NOMO-1 treated with DMSO at 0.1 percent for 48 hours (cell line): ENCODE results near the gene CDKN1A.

Experiments
- DNase-seq: peaks from one replicate; lab custom pipeline; 2025; ENCODE audit not compliant: unreplicated experiment; lab: John Stamatoyannopoulos, UW

CDKN1A gene

DNA sequence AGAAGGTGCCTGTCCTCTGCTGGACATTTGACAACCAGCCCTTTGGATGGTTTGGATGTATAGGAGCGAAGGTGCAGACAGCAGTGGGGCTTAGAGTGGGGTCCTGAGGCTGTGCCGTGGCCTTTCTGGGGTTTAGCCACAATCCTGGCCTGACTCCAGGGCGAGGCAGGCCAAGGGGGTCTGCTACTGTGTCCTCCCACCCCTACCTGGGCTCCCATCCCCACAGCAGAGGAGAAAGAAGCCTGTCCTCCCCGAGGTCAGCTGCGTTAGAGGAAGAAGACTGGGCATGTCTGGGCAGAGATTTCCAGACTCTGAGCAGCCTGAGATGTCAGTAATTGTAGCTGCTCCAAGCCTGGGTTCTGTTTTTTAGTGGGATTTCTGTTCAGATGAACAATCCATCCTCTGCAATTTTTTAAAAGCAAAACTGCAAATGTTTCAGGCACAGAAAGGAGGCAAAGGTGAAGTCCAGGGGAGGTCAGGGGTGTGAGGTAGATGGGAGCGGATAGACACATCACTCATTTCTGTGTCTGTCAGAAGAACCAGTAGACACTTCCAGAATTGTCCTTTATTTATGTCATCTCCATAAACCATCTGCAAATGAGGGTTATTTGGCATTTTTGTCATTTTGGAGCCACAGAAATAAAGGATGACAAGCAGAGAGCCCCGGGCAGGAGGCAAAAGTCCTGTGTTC lies 1.3 kb upstream of the CDKN1A start:
- no peak for DNase-seq

DNA sequence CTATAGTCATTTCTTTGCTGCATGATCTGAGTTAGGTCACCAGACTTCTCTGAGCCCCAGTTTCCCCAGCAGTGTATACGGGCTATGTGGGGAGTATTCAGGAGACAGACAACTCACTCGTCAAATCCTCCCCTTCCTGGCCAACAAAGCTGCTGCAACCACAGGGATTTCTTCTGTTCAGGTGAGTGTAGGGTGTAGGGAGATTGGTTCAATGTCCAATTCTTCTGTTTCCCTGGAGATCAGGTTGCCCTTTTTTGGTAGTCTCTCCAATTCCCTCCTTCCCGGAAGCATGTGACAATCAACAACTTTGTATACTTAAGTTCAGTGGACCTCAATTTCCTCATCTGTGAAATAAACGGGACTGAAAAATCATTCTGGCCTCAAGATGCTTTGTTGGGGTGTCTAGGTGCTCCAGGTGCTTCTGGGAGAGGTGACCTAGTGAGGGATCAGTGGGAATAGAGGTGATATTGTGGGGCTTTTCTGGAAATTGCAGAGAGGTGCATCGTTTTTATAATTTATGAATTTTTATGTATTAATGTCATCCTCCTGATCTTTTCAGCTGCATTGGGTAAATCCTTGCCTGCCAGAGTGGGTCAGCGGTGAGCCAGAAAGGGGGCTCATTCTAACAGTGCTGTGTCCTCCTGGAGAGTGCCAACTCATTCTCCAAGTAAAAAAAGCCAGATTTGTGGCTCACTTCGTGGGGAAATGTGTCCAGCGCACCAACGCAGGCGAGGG lies 594 bp upstream of the CDKN1A start:
- no peak for DNase-seq

DNA sequence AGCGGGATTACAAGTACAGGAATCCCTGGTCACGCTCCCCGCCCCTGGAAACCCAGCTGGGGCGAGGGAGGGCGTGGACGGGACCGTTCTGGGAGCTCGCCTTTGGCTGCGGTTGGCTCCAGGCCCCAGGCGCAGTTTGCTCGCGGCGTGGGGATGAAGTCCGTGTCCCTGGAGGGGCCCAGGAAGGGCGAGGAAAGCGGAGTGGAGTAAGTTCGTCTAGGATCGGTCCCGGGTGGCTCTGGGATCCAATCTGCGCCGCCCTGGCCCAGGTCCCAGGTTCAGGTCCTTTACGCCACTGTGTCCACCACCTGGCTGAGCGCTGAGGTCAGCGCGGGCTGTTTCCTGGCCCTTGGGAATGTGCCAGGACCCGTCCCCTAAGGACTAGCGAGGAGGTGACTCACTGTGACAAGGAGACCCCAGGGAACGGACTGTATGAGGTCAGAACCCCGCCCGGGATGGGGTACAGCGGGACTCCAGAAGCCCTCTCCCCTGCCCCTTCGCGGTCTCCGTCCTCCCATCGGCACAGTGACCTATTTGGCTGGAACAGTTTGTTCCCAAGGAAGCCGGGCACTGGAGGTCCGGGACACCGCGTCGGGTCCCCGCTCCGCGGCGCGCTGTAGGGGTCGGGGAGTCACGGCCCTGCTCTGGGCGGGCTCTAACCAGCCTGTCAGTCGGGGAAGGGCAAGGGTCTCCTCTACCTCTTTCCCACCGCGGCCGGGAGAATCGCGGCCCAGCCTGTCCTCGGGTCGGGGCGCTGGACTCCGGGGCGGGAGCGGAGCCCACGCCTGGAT lies 724 bp downstream of the CDKN1A start:
- DNase-seq: no peak

DNA sequence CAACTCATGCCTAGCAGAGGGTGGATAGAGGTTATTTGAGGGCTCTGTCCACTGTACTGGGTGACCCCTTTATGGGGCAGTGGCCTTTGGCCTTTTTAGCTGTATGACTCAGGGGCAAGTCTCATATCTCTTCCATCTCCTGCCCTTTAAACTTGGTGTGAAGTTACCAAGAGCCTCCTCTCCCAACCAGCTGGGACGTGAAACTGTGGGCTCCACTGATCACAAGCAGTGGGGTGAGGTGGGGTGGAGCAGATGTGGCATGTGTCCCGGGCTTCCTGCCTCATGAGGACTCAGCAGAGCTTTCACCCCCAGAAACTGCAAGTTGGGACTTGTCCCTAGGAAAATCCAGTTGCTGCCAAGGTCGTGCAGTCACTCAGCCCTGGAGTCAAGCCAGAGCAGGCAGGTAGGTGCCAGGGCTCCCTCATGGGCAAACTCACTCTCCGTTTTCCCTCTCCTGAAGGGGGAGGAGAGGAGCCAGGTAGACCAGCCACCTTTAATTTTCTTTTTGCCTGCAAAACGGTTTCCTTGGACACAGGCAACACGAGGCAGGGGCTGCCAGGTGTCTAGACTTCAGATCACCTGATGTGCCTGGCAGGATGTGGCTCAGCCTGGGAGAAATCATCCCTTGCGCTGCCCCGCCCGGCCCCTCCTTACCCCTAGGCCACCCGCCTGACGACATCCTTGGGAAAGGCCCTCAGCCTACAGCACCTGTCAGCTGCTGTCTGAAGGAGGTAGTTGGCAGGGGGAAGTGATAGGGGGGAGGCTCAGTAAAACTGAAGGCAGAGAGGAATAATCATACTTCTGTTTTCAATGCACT lies 4.0 kb downstream of the CDKN1A start:
- peak; percentile 68 for DNase-seq

DNA sequence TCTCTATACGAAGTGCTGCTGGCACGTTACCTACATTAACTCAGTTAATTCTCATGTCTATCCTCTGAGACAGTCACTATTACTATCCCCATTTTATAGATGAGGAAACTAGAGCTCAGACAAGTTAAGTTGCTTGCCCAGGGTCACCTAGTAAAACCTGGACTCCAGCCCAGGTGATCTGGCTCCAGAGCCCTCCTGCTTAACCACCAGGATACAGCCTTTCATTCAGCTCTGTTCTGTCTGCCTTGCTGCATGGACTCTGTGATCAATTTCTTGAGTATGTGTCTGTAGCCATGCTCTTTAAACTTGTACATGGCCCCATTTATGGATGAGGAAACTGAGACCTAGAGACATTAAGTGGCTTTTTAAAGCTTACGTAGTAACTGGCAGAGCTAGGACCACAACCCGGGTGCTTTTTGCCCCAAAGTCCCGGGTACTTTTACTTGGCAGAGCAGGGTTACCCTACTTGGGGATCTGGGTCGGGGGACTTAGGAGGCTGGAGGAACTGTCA lies 4.7 kb downstream of the CDKN1A start:
- no peak for DNase-seq

DNA sequence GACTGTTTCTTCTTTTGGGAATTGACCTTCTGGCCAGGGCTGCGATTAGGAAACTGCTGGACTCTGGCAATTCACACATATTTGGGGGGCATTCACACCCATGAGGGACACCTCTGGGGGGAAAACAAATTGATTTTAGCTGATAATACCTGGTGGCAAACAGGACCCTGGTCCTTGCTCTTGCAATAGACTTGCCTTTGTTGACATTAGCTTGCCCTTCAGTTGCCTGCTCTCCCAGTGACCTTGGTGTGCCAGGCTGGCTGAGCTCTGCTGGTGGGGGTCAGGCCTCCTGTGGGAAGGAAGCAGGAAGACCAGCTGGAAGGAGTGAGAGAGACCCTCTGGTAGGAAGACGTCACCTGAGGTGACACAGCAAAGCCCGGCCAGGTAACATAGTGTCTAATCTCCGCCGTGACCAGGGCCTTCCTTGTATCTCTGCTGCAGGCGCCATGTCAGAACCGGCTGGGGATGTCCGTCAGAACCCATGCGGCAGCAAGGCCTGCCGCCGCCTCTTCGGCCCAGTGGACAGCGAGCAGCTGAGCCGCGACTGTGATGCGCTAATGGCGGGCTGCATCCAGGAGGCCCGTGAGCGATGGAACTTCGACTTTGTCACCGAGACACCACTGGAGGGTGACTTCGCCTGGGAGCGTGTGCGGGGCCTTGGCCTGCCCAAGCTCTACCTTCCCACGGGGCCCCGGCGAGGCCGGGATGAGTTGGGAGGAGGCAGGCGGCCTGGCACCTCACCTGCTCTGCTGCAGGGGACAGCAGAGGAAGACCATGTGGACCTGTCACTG lies 5.3 kb downstream of the CDKN1A start:
- DNase-seq: no peak

DNA sequence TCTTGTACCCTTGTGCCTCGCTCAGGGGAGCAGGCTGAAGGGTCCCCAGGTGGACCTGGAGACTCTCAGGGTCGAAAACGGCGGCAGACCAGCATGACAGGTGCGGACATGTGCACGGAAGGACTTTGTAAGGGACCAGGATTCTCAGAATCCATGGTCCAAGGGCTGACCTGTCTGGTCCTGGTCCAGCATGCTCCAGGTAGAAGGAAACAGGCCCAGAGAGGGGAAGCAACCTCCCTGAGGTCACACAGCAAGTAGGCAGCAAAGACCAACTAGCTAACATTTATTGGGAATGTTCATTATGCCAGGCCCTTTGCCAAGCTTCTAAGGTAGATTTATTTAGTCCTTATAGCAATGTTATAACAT lies 5.9 kb downstream of the CDKN1A start:
- DNase-seq: no peak

DNA sequence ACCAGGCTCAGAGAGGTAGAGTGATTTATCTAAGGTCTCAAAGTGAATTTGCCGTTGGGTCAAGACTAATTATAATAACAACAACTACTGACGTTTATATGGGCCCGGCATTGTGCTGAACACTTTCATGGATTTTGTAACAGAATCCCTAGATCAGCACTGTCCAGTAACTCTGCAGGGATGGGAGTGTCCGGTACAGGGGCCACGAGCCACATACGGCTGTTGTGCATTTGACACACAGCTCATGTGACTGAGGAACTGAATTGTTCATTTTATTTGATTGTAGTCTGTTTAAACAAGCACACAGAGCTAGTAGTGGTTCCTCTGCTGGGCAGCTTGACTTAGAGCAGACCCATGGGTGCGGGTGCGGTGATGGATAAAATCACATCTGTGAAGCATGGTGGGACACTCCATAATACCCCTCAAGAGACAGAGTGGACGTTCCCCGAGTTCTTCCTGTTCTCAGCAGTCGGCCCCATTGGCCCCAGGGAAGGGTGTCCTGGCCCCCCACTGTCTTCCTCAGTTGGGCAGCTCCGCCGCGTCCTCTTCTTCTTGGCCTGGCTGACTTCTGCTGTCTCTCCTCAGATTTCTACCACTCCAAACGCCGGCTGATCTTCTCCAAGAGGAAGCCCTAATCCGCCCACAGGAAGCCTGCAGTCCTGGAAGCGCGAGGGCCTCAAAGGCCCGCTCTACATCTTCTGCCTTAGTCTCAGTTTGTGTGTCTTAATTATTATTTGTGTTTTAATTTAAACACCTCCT lies 6.8 kb downstream of the CDKN1A start:
- no peak for DNase-seq

DNA sequence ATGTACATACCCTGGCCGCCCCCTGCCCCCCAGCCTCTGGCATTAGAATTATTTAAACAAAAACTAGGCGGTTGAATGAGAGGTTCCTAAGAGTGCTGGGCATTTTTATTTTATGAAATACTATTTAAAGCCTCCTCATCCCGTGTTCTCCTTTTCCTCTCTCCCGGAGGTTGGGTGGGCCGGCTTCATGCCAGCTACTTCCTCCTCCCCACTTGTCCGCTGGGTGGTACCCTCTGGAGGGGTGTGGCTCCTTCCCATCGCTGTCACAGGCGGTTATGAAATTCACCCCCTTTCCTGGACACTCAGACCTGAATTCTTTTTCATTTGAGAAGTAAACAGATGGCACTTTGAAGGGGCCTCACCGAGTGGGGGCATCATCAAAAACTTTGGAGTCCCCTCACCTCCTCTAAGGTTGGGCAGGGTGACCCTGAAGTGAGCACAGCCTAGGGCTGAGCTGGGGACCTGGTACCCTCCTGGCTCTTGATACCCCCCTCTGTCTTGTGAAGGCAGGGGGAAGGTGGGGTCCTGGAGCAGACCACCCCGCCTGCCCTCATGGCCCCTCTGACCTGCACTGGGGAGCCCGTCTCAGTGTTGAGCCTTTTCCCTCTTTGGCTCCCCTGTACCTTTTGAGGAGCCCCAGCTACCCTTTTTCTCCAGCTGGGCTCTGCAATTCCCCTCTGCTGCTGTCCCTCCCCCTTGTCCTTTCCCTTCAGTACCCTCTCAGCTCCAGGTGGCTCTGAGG lies 7.6 kb downstream of the CDKN1A start:
- peak; percentile 36 for DNase-seq

DNA sequence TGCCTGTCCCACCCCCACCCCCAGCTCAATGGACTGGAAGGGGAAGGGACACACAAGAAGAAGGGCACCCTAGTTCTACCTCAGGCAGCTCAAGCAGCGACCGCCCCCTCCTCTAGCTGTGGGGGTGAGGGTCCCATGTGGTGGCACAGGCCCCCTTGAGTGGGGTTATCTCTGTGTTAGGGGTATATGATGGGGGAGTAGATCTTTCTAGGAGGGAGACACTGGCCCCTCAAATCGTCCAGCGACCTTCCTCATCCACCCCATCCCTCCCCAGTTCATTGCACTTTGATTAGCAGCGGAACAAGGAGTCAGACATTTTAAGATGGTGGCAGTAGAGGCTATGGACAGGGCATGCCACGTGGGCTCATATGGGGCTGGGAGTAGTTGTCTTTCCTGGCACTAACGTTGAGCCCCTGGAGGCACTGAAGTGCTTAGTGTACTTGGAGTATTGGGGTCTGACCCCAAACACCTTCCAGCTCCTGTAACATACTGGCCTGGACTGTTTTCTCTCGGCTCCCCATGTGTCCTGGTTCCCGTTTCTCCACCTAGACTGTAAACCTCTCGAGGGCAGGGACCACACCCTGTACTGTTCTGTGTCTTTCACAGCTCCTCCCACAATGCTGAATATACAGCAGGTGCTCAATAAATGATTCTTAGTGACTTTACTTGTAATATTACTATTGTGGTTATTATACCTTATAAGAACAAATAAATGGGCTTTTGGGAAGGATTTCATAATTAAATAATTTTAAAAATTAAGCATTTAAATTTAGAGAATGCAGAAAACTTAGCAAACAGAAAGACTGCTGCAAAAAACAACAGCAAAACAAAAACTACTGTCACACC lies 8.4 kb downstream of the CDKN1A start:
- no peak for DNase-seq

DNA sequence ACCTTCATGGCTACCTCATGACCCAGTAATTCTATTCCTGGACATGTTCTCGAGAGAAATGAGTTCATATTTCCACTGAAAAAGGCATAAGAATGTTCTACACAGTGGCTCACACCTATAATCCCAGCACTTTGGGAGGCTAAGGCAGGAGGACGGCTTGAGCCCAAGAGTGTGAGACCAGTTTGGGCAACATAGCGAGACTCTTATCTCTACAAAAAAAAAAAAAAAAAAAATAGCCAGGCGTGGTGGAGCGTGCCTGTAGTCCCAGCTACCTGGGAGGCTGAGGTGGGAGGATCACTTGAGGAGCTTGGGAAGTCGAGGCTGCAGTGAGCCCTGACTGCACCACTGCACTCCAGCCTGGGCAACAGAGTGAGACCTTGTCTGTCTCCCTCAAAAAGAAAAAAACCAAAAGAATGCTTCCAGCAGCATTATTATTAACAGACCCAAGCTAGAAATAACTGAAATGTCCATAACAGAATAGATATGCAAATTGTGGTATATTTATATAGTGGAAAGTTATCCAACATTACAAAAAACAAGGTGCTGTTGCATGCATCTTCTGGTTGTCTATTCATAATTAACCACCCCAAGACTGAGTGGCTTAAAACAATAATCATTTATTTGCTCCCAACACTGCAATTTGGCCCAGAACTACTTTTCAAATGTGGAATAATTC lies 9.7 kb downstream of the CDKN1A start:
- DNase-seq: no peak

DNA sequence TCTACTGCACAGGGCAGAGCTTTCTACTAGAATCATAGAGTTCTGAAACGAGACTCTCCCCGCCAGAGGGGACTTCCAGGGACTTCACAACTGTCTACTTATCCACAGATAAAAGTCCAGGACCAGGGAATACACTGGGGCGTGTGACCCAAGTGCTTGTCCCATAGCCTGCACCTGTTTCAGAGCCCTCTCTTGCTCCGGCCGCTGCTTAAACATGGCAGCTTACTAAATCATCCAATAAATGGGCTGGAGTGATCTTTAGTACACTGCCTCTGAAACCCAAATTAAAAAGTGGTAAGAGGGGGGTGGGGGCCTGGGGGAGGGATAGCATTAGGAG lies 10.2 kb downstream of the CDKN1A start:
- DNase-seq: no peak

DNA sequence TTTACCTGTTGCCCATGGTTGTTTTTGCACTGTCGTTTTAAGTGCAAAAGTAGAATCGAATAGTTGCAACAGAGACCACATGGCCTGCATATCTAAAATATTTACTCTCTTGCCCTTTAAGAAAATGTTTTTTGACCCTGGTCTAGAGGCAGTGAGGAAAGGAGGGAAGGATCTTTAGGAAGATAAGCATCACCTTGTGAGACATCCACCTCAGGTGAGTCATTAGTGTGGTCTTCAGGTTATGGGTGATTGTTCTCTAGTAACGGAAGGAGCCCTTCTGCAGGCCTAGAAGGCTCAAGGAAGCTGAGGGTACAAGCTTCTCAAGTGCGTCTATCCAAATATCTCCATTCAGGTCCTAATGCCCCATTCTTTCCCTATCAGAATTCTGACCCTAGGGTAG lies 12.5 kb downstream of the CDKN1A start:
- DNase-seq: no peak

DNA sequence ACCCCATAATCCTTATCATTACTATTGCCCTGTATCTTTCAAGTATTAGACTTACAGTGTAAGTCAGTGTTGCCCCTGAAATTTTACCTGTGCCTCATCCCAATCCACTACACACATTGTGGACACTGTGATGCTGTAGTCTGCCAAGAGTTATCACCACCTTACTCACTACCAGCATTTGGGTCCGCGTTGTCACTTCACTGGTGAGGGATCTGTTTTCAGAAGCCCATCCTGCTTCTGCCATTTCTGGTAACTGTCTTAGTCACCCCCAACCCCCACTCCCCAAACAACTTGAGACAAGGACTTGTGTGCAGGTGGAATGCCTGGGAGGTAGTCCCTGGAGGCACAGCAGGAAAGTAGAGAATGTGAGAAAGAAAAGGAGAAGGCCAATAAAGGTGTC lies 13.1 kb downstream of the CDKN1A start:
- DNase-seq: no peak

DNA sequence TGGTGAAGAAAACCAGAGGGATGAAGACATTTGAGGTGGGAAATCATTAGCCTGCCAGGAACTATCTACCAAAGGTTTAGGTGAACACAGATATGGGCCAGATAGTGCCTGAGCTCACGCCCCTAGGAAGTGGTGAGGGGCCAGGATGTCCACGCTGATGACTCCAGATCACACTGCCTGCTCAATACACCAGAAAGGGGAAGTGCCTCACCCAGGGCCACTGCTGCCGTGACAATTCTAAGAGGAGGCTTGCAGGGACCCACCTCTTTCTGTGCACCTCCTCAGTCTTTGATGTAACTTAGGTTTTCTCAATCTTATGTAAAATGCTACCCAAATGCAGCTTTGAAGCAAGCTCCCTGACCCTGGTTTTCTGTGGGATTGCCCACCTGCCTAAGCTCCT lies 13.7 kb downstream of the CDKN1A start:
- DNase-seq: peak; percentile 90

DNA sequence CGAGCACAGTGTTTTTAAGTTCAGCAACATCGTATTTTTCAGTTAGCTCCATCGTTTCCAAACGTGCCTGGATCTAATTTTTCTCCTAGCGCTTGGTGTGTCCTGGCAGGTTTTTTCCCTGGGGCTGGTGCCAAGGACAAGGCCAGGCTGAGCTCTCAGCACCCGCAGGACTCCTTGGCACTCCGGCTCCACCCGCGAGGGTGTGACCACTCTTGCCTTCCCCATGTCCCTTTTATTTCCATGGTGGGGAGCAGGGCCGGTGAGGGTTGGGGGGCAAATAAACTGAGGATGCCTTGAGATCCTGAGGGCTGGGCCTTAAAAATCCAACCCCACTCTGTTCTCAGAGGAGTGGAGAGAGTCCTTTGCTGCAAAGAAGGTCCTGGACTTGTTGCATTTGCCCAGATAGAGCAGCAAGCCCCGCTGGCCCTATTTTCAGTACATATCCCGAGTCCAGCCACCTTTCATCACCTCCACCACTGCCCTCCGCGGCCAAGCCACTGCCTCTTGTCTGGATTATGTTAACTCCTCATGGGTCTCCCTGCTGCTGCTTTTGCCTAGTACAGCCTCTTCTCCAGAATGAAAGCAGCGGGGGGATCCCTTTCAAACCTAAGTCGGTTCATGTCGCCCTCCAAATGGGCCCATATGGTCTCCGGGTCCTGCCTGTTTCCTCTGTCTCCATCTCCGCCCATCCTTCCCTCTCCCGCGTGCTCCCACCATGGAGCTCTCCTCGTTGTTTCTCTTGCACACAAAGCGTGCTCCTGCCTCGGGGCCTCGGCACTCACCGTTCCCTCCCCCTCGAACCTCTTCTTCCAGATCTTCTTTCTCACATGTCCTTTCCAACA lies 14.6 kb downstream of the CDKN1A start:
- DNase-seq: no peak

DNA sequence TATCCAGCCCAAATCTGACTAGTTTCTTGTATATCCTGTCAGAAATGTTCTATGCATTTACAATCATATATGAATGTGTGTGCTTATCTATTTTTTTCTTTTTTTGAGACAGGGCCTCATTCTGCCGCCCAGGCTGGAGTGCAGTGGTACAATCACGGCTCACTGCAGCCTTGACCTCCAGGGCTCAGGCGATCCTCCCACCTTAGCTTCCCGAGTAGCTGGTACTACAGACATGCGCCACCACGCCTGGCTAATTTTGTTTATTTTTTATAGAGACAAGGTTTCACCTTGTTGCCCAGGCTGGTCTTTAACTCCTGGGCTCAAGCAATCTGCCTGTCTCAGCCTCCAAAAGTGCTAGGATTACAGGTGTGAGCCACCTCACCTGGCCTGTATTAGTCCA lies 16.1 kb downstream of the CDKN1A start:
- no peak for DNase-seq
